Activated CD4-positive, alpha-beta T cell treated with anti-CD3 and anti-CD28 coated beads, Interleukin-2, amount 10 ng/mL, durations not matched to agents 24 days and 14 days (primary cell): ENCODE measurements around the gene ANGPTL1. TPM values are rescaled to one million over a fixed set of nuclear protein-coding genes. Genes with fewer than 3 reads are reported as not detected.

Experiments
- DNase-seq: peaks from one replicate; pipeline ENCODE4 v3.0.0; 2022
- H3K27ac Mint-ChIP-seq: one replicate; pipeline ENCODE4 v1.8.0; 2022; ENCODE audit warnings: mild to moderate bottlenecking, mixed read lengths
- H3K27me3 Mint-ChIP-seq: one replicate; pipeline ENCODE4 v1.8.0; 2022; ENCODE audit warnings: mixed read lengths
- H3K36me3 Mint-ChIP-seq: one replicate; pipeline ENCODE4 v1.8.0; 2022; ENCODE audit warnings: low read depth, mild to moderate bottlenecking, mixed read lengths
- H3K4me1 Mint-ChIP-seq: one replicate; pipeline ENCODE4 v1.8.0; 2021; ENCODE audit warnings: mixed read lengths
- H3K4me3 Mint-ChIP-seq: one replicate; pipeline ENCODE4 v1.8.0; 2022; ENCODE audit warnings: mild to moderate bottlenecking, moderate library complexity, mixed read lengths
- H3K9me3 Mint-ChIP-seq: one replicate; pipeline ENCODE4 v1.8.0; 2021; ENCODE audit warnings: mixed read lengths
- intact Hi-C: fragments of 100-400 bp; cut with micrococcal nuclease; formaldehyde crosslinking; loops from one replicate; pipeline ENCODE4 v1.15.1; 2023
- total RNA-seq: library from RNA; stranded (reverse); gene quantifications from 2 replicates; pipeline ENCODE4 v1.2.3, GENCODE V29; 2022

Gene ANGPTL1, protein sequence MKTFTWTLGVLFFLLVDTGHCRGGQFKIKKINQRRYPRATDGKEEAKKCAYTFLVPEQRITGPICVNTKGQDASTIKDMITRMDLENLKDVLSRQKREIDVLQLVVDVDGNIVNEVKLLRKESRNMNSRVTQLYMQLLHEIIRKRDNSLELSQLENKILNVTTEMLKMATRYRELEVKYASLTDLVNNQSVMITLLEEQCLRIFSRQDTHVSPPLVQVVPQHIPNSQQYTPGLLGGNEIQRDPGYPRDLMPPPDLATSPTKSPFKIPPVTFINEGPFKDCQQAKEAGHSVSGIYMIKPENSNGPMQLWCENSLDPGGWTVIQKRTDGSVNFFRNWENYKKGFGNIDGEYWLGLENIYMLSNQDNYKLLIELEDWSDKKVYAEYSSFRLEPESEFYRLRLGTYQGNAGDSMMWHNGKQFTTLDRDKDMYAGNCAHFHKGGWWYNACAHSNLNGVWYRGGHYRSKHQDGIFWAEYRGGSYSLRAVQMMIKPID
- not detected in 2 replicates for total RNA-seq

DNA sequence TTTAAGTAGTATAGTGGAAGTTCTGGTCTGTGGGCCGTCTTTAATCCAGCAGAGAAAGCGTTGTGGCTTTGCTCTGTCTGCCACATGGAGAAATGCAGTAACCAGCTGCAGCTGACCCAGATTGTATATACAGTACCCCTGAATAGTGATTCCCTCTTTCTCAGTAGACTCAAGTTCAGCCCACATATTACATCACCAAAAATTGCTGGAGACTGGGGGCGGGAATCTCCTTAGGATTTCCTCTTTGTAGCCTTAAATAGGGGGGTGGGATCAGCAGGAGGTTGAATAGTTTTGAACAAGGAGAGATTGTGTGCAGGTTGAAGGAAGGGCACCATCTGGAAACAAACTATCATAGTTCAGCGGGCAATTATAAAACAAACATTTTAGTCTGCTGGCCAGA, at the start of gene ANGPTL1:
Gene ANGPTL1, minus strand, starts transcription at position 134 of the 400 bp plus-strand sequence. CDS start 5,301 bp downstream, outside the sequence.
- Mint-ChIP-seq H3K4me3 (no peak within 1 kb of the TSS), H3K9me3 (no peaks in the 10 kb centered on the region), H3K27ac (no peak within 1 kb of the TSS), H3K36me3 (no peaks in the 10 kb centered on the region), H3K4me1 (peaks cover 8% of the 10 kb centered on the region), H3K27me3 (no peaks in the 10 kb centered on the region)
- no peak for DNase-seq
- intact Hi-C loops: no loop called here

DNA sequence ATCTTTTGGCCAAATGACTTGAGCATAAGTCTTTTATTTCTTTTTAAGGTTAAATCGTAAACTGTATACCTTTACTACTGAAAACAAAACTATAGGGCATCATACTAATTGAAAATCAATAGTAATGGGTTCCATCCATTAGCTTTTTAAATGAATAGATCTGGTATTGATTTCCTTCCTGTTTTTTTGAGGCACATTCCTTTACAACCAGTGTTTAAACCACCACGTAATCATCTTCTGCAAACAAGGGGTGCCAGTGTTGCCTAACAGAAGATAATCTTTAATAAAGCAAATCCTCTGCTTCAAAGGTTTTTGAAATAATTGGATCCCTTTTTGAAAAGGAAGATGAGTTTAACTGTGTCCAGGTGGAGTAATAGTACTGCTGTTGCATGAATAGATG, 48.7 kb upstream of the ANGPTL1 start:
- peaks cover 6% of the 10 kb centered on the region for H3K27me3 Mint-ChIP-seq
- H3K36me3 Mint-ChIP-seq: no peaks in the 10 kb centered on the region
- DNase-seq: no peak
- peaks cover 2% of the 10 kb centered on the region for H3K9me3 Mint-ChIP-seq
- H3K27ac Mint-ChIP-seq: no peak overlapping the region
- intact Hi-C loops: no loop called here
- H3K4me3 Mint-ChIP-seq: no peak overlapping the region
- peaks cover under 1% of the 10 kb centered on the region for H3K4me1 Mint-ChIP-seq

DNA sequence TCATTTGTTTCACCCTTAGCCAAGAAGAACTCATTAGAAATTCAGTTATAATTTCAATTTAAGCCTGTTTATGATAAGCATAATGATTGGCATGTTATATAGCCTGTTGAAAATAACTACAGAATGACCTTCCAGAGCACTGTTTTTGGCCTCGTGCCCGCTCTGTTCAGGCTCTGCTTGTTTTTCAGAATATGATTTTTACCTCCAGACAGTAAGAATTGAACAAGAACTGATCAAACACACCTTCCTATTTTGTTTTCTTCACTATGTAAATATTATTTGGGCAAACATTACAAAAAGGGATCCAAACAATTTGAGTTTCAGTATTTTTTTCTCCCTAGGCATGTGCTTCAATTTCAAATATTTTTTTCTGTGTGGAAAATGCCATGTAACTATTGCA, 48.1 kb upstream of the ANGPTL1 start:
- Mint-ChIP-seq H3K27me3 (peaks cover 6% of the 10 kb centered on the region), H3K9me3 (no peaks in the 10 kb centered on the region), H3K4me1 (peaks cover 2% of the 10 kb centered on the region), H3K4me3 (no peak overlapping the region), H3K36me3 (no peaks in the 10 kb centered on the region), H3K27ac (no peak overlapping the region)
- DNase-seq: no peak
- intact Hi-C loops: no loop called here

DNA sequence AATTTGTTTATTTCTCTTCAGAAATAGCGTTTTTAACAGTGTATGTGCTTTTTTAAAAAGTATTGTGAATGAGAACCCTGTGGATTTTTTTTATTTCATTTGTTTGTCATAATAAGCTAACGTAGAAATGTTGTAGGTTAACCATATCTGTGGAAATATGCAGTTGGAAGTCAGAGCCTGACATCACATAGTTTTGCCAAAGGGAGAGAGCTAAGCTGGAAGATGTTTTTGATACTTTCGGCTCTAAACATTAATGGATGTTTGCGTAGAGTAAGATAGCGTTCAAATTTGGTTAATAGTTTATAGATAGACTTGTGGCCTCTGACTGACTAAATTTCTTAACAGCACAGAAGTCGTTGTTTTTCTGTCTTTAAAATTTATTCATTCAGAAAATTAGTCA, 47.4 kb upstream of the ANGPTL1 start:
- intact Hi-C loops: no loop called here
- no peak overlapping the region for H3K27ac Mint-ChIP-seq
- peaks cover 3% of the 10 kb centered on the region for H3K27me3 Mint-ChIP-seq
- peaks cover 2% of the 10 kb centered on the region for H3K4me1 Mint-ChIP-seq
- DNase-seq: no peak
- no peaks in the 10 kb centered on the region for H3K9me3 Mint-ChIP-seq
- H3K36me3 Mint-ChIP-seq: no peaks in the 10 kb centered on the region
- H3K4me3 Mint-ChIP-seq: no peak overlapping the region

DNA sequence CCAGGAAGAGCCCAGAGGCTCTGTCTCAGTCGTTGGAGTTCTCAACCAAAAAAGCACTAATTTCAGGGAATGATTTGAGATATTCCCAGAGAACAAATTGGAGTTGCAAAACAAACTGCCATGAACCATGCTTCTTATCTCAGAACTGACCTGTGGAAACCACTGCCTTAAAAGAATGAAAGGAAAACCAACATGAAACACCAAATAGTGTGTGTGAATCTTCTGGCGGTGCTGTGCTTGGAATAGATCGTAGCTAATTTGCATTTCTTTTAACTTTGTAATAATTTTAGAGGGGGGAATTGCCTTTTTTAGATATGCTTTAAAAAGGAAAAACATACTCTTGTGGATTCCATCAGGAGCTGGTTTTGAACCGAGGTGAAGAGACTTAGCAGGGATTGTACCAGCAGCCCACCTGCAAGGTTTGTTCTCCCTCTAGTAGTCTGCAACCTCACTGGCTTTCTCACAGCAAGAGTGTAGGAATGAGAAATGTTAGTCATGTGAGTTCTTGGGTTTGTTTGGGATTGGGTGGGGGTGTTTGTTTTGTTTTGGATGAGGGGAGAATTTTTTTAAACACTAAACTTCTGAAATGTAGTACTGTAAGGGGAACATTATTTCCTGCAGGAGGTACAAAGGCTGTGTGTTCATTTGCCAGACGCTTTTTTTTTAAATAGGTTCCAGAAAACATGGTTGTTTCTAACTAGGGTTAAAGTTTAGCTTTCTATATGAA, 45.7 kb upstream of the ANGPTL1 start:
- Mint-ChIP-seq H3K36me3 (no peaks in the 10 kb centered on the region), H3K9me3 (peaks cover 4% of the 10 kb centered on the region), H3K4me3 (no peak overlapping the region), H3K27me3 (peaks cover 3% of the 10 kb centered on the region), H3K4me1 (peaks cover 2% of the 10 kb centered on the region), H3K27ac (no peak overlapping the region)
- no peak for DNase-seq
- intact Hi-C loops: no loop called here

DNA sequence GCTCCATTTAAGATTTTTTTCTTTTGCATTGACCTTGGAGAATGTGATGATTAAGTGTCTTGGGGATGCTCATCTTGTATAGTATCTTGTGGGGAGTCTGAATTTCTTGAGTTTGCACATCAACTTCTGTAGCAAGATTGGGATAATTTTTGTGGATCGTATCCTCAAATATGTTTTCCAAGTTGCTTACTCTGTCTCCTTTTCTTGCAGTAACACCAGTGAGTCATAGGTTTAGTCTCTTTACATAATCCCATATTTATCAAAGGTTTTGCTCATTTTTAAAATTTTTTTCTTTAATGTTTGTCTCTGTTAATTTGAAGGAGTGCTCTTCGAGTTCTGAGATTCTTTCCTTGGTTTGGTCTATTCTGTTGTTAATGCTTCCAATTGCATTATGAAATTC, 41.7 kb upstream of the ANGPTL1 start:
- Mint-ChIP-seq H3K27ac (no peak overlapping the region), H3K9me3 (peaks cover 11% of the 10 kb centered on the region), H3K36me3 (peaks cover 2% of the 10 kb centered on the region), H3K27me3 (no peaks in the 10 kb centered on the region), H3K4me3 (no peak overlapping the region), H3K4me1 (peaks cover 2% of the 10 kb centered on the region)
- intact Hi-C loops: no loop called here
- no peak for DNase-seq

DNA sequence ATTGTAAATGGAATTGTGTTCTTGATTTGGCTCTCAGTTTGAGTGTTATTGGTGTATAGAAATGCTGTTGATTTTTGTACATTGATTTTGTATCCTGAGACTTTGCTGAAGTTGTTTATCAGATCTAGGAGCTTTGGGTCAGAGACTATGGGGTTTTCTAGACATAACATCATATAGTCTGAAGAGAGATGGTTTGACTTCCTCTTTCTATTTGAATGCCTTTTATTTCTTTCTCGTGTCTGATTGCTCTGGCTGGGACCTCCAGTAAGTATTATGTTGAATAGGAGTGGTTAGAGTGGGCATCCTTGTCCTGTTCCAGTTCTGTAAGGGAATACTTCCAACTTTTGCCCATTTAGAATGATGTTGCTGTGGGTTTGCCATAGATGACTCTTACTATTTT, 39.1 kb upstream of the ANGPTL1 start:
- DNase-seq: no peak
- peaks cover 2% of the 10 kb centered on the region for H3K36me3 Mint-ChIP-seq
- intact Hi-C loops: no loop called here
- peaks cover 2% of the 10 kb centered on the region for H3K4me1 Mint-ChIP-seq
- H3K27me3 Mint-ChIP-seq: no peaks in the 10 kb centered on the region
- H3K4me3 Mint-ChIP-seq: no peak overlapping the region
- no peak overlapping the region for H3K27ac Mint-ChIP-seq
- H3K9me3 Mint-ChIP-seq: peaks cover 11% of the 10 kb centered on the region

DNA sequence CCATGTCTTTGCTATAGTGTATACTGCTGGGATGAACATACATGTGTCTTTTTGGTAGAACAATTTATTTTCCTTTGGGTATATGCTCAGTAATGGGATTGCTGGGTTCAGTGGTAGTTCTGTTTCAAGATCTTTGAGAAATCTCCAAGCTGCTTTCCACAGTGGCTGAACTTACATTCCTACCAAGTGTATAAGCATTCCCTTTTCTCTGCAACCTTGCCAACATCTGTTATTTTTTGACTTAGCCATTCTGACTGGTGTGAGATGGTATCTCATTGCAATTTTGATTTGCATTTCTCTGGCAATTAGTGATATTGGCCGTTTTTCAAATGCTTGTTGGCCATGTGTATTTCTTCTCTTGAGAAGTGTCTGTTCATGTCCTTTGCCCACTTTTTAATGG, 37.5 kb upstream of the ANGPTL1 start:
- H3K36me3 Mint-ChIP-seq: peaks cover 2% of the 10 kb centered on the region
- intact Hi-C loops: no loop called here
- no peaks in the 10 kb centered on the region for H3K27me3 Mint-ChIP-seq
- H3K4me3 Mint-ChIP-seq: no peak overlapping the region
- no peak for DNase-seq
- H3K9me3 Mint-ChIP-seq: peaks cover 11% of the 10 kb centered on the region
- no peak overlapping the region for H3K27ac Mint-ChIP-seq
- no peaks in the 10 kb centered on the region for H3K4me1 Mint-ChIP-seq

DNA sequence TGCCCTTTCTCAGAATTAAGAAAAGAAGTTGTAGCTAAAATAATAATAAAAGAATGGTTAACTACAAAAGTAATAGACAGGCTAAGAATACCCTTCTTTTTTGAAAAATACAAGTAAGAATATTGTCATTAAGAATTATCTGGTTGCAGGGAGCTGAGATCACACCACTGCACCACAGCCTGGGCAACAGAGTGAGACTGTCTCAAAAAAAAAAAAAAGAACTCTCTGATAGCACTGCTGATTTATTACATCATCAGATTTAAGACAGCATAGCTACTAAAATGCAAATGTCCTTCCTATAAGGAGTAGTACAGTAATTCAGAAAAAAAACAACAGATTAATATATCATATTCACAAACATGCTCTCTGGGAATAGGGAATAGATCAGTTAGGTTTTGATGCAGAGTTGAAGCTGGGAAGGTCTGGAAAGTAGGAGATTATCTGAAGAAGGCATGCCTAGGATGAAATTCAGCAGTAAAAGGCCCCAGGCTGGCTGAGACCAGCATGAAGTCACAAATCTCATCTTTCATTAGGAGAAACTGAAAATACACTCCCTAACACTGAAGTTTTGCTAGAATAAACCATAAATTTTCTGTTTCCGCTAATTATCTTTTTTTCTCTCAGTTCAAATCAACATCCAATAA, 30.7 kb upstream of the ANGPTL1 start:
- intact Hi-C loops: no loop called here
- Mint-ChIP-seq H3K27me3 (no peaks in the 10 kb centered on the region), H3K4me3 (no peak overlapping the region), H3K36me3 (no peaks in the 10 kb centered on the region), H3K9me3 (no peaks in the 10 kb centered on the region), H3K27ac (no peak overlapping the region), H3K4me1 (peaks cover 2% of the 10 kb centered on the region)
- DNase-seq: no peak

DNA sequence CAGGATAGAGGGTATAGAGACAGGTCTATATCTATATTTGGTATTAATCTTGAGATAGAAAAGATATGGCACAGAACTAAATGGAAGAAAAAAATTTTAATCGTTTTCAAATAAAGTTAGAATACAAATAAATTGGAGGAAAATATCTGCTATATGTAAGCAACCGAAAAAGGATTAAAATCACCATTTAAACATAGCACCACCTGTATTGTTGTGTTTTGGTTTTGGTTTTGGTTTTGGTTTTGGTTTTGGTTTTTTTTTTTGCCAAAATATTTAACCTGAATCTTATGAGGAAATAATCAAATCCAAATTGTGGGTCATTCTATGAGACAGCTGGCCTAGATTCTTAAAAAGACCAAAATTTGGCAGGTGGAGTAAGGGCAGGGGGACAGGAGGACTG, 28.5 kb upstream of the ANGPTL1 start:
- H3K4me3 Mint-ChIP-seq: no peak overlapping the region
- H3K36me3 Mint-ChIP-seq: no peaks in the 10 kb centered on the region
- intact Hi-C loops: no loop called here
- no peak overlapping the region for H3K27ac Mint-ChIP-seq
- H3K4me1 Mint-ChIP-seq: peaks cover 2% of the 10 kb centered on the region
- peaks cover 4% of the 10 kb centered on the region for H3K9me3 Mint-ChIP-seq
- DNase-seq: no peak
- no peaks in the 10 kb centered on the region for H3K27me3 Mint-ChIP-seq

DNA sequence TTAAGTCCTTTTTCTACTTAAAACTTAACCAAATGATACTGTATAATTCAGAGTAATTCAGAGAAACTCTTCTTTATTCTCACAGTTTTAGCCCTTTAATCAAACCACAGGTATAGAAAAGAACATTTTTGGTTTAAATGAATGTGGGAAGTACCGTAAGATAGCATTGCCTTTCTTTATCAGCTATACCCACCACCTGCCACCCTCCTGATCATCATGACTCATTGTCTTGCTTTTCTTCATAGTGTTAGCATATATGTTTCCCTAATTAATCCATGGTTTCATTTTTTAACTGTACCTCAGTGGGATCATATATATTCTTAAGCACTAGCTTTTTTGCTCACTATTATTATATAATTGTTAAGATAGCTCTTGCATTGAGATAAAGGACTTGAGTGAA, 27.5 kb upstream of the ANGPTL1 start:
- intact Hi-C loops: no loop called here
- H3K36me3 Mint-ChIP-seq: no peaks in the 10 kb centered on the region
- no peaks in the 10 kb centered on the region for H3K27me3 Mint-ChIP-seq
- H3K4me3 Mint-ChIP-seq: no peak overlapping the region
- no peak overlapping the region for H3K27ac Mint-ChIP-seq
- no peak for DNase-seq
- peaks cover 2% of the 10 kb centered on the region for H3K4me1 Mint-ChIP-seq
- peaks cover 4% of the 10 kb centered on the region for H3K9me3 Mint-ChIP-seq

DNA sequence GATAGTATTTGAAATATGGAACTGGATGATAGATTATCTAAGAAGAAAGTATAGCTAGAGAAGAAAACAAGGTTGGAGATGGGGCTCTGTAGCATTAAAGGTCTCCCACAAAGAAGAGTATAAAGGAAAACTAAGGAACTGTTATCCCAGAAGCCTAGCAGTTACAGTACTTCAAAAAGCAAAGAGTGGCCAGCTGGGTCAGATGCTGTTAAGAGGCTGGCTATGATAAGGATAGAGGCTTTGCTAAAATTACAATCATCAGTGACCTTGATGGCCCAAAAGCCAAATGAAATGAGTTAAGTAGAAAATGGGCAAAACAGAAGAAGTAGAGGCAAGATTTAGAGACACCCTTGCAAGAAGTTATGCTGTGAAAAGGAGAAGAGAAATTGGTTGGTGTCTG, 25.1 kb upstream of the ANGPTL1 start:
- H3K4me1 Mint-ChIP-seq: peaks cover 2% of the 10 kb centered on the region
- H3K4me3 Mint-ChIP-seq: no peak overlapping the region
- H3K27me3 Mint-ChIP-seq: no peaks in the 10 kb centered on the region
- no peak for DNase-seq
- intact Hi-C loops: no loop called here
- H3K36me3 Mint-ChIP-seq: no peaks in the 10 kb centered on the region
- H3K27ac Mint-ChIP-seq: no peak overlapping the region
- peaks cover 4% of the 10 kb centered on the region for H3K9me3 Mint-ChIP-seq

DNA sequence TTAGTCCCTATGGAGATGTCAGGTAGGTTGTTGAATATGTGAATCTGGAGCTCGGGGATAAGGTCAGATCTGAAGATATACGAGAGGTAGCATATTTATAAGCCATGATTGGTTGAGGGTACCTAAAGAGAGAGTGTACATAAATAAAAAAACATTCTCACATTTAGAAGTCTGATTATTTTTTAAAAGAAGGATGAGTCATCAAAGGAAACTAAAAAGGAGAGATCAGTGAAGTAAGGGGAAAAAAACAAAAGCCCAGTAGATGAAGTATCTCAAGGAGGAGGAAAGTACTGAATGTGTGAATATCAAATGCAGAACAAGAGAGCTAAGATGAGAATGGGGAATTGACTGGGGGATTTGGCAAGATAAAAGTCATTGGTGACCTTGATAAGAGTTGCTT, 15.7 kb upstream of the ANGPTL1 start:
- peaks cover 3% of the 10 kb centered on the region for H3K4me1 Mint-ChIP-seq
- no peaks in the 10 kb centered on the region for H3K27me3 Mint-ChIP-seq
- no peak overlapping the region for H3K27ac Mint-ChIP-seq
- no peak overlapping the region for H3K4me3 Mint-ChIP-seq
- H3K9me3 Mint-ChIP-seq: no peaks in the 10 kb centered on the region
- no peaks in the 10 kb centered on the region for H3K36me3 Mint-ChIP-seq
- intact Hi-C loops: no loop called here
- DNase-seq: no peak

DNA sequence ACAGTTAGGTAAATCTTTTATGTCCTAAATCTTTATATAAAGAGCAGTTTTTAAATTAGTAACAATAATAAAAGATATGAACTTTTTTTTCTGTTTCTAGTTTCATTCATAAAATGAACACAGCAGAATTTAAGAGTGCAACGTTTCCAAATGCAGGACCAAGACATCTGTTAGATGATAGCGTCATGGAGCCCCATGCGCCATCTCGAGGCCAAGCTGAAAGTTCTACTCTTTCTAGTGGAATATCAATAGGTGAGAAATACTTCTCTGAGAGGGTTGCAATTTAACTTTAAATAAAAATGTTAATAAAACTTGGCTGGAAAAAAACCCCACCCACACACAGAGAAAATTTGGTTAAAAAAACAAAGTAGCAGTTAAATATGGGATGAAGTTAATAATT, 15.0 kb upstream of the ANGPTL1 start:
- Mint-ChIP-seq H3K4me3 (no peak overlapping the region), H3K36me3 (no peaks in the 10 kb centered on the region), H3K27ac (no peak overlapping the region), H3K9me3 (no peaks in the 10 kb centered on the region), H3K27me3 (no peaks in the 10 kb centered on the region), H3K4me1 (peaks cover 3% of the 10 kb centered on the region)
- intact Hi-C loops: no loop called here
- no peak for DNase-seq
